ENCODE data around the gene SMTN.
"Not testable (repeated sequence)": the region's sequence is repeated elsewhere in the genome, so short reads cannot be mapped to it uniquely, and the experiment has no call there.

The SMTN gene

DNA sequence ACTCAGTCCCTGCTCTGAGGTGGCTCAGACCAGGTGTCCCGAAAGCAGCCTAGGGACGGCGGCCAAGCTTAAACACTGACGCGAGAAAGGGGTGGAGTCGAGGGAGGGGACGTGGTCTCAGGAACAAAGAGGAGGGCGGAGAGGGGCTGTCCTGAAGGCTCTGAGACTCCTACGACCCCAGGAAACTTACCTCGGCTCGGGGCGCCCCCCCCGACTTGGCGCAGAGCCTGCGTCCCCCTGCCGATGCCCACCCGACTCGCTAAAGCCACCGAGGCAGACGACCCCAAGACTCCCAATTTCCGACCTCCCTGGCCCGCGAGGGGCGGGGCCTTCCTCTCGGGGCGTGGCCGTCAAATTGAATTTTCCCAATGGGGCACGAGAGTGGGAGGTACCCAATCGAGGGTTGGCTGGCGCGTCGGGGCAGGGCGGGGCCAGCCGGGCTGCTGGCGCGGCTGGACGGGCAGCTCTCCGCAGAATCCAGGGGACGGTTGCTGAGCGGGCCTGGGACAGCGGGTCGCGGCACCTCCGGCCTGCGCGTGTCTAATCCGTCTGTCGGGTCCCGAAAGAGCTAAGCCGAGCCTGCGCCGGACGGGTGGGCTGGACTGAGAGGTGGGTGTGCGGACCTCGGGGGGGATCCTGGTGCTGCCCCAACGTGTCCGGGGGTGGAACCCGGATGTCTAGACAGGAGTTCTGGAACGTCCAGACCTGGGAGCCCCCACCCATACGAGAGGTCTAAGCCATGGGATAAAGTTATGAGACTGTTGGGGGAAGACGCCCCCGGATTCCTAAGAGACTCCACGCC lies at the start of gene SMTN:
SMTN (plus strand) TSS at position 471 of the 802 bp plus-strand sequence. CDS start 1,941 bp downstream, outside the sequence.
- peak; percentile 97 for DNase-seq

DNA sequence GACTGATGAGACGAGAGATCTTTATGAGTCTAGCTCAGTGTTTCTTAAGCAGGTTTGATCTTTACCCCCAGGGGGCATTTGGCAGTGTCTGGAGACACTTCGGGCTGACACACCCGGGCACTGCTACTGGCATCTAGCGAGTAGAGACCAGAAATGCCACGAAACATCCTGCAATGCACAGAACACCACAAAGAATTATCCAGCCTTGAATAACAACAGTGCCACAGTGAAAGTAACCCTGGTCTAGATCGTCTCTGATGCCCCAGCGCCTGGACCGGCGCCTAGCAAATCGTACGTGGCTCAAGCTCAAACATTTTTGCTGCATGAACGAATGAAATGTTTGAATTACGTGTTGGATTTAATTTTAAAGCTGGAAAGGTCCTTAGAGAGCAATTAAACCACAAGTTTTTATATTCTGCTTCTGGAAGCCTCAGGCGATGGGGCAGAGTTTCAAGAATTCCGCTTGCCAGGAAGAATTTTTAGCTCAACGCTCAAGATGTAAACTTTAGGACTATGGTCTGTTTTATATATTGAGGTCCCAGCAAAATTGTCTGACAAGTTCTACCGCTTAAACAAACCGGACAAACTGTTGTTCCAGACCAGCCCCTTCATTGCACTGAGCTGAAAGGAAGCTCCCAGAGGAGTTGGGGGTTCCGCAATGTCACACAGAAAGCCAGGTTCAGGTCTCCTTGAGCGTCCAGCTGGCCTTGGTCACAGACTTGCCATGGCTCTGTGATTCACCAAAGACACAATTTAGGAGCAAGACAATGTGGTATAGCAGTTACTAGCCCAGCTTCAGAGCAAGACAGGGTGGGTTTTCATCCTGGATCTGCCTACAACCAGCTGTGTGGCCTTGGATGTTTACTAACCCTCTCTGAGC lies 44.2 kb upstream of the SMTN start:
- no peak for DNase-seq

DNA sequence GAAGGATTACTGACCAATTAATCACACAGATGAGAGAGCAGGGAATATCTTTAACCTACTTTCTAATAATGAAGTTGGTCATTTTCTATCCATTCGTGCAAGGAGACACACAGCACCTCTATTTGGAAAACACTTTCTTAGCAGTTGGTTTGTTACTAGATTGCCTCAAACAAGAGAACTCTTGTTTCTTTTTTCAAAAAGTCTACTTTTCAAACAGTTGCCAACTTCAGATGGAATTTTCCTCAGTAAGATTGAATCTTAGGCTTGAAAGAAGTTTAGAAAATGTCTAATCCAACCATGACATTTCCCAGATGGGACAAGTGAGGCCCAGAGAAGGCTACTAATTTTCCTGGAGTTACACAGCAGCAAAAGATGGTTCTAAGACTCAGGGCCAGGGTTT lies 42.4 kb upstream of the SMTN start:
- DNase-seq: no peak

DNA sequence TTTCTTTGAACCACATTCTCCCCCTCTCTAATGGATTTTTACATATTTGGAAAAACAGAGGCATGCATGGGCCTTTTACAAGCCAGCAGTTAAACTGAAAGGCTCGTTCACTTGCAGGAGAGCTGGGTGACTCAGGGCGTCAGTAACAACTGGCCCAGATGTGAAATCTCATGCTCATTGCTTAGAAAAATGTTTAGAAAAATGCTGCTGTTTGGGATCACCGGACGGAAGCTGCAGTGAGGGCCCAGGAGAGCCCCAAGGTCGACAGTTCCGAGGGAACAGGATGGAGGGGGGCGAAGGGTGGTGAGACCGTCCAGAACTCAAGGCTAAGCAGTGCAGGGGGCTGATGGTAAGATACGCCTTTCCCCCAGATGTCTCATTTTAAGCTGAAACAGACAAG lies 41.7 kb upstream of the SMTN start:
- DNase-seq: no peak

DNA sequence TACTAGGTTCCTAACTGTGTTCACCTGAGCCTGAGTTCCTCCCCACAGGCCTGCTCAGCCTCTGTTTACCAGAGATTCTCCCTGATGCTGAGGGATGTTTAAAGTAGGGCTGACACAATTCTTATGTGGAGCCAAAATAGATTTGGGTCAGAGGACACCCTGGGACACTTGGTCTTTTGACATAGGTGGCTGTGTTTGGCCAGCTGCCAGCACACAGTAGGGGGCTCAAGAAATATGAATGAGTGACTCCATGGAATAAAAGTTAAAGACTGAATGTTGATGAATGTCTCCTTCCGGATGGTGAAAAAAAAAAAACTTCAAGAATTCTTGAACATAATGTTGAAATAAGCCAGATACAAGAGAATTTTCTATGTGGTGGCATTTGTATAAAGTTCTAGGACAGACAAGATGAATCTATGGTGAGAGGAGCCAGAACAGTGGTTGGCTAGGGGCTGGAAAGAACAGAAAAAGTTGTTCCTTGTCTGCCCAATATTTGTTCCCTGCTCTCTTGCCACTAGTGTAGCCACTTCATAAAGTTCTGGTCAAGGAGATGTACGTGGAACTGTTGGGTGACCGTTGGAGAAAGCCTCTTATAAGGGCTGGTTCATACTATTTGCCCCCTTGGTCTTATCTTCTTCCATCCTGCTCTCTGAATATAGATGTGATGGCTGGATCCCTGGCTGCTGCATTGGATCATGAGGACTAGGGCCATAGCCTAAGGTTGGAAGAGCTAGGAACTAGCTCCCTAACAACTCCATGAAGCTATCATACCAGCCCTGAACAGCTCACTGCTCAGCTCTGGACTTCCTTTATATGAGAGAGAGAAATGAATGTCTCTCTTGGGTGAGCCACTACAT lies 40.3 kb upstream of the SMTN start:
- DNase-seq: no peak

DNA sequence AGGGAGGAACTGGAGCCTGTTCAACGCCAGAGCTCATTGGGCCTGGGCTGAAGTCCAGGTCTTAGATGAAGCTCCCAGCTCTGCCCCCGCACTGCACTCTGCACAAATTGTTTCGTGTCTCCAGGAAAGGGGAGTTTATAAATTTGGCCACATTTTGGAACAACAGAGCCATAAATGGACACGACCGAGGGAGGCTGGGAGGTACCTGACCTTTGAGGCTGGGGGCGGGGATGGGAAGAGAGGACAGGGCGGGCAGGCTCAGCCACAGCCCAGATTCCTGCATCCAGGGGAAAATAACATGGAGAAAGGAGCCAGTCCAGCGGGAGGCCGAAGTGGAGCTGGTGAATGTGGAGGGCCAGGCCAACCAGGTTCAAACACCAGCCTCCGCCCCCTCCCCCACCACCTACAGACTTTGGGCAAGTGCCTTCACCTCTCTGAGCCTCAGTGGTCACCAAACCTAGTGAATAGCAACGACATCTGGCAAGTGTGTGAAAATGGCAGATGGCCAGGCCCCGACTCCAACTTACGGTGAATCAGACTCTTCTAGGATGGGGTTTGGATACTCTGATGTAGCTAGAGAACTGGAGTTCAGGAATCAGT lies 36.8 kb upstream of the SMTN start:
- DNase-seq: no peak

DNA sequence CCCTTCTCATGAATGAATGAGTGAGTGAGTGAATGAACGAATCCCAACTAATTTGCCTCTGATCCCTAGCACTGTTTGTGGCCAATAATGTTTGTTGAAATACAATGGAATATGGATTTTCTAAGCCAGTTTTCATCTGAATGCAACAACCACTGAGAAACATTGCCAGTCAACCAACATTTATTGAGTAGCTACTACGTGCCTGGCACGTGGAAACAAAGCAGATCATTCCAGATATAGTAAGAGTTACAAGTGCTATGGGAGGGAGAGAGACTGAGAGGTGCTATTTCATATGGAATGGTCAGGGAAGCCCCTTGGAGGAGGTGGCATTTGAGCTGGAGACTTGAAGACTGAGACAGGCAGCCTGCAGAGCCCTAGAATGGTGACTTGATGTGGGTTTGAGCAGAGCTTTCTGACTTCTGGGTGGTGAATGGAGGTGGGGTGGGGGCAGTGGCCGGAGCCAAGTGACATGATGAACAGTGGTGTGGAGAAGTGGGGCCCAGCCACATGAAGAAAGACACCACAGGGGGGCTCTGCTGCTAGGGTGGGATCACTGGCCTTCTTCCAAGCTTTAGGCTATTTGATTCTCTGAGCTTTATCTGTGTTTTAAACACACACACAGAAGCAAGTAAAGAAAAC lies 35.1 kb upstream of the SMTN start:
- no peak for DNase-seq

DNA sequence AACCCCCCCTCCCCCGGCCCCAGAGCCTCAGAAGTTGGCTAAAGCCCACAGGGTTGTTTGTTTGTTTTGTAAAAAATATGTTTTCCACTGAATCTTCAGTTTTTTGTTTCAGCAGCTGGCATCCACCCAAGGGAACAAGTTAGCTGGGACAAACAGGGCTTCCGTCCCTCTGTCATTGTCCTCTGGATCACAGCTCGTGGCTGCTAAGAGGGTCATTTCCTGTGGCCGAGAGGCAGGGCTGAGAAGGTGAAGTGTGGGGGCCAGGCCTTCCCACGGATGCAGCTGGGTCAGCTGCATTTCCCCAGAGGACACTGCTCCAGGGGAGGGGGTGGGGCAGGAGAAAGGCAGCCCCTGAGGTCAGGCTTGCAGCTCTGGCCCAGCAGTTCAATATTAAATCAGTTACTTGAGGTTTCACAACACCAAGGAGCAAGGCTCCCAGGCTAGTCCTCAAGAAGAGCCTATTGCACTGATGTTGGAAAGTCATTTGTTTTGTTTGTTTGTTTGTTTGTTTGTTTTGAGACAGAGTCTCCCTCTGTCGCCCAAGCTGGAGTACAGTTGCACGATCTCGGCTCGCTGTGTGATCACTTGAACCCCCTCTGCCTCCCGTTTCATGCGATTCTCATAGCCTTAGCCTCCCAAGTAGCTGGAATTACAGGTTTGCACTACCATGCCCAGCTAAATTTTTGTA lies 34.4 kb upstream of the SMTN start:
- peak; percentile 36 for DNase-seq

DNA sequence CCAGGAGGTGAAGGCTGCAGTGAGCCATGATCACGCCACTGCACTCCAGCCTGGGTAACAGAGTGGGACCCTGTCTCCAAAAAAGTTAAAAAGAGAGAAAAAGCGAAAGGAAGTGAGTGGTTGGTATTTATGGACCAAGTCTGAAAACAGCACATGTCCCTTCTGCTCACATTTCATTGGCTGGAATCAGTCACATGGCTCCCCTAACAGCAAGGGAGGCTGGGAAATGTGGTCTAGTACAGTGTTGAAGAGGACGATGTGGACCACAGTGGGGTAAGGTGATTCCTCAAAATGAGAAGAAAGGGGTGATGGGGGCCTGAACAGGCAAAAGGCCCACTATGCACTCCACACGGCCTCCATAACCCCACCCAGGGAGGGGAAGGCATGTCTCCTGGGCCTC lies 32.5 kb upstream of the SMTN start:
- DNase-seq: no peak

DNA sequence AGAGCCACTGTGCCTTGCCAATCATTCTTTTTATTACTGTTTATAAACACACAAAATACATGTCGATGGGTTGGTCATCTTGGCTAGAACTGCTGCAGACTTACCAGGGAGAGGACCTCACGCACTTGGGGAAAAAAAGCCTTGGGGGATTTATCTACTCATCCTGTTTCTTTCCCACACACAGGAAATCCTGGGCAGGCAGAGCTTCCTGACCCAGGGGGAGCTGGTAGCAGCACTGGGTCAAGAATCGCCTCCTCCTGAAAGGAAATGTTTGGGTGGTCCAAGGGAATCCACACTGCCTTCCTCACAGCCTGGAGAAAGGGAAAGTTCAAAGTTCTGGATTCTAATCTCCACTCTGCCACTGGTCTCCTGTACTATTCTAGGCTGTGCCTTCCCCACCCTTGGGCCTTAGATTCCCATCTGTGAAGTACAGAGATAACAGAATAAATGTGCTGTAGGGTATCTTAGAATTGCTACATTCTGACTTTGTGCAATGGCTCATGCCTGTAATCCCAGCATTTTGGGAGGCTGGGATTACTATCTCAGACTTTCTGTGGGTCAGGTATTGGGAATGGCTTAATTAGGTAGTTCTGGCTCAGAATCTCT lies 31.2 kb upstream of the SMTN start:
- no peak for DNase-seq

DNA sequence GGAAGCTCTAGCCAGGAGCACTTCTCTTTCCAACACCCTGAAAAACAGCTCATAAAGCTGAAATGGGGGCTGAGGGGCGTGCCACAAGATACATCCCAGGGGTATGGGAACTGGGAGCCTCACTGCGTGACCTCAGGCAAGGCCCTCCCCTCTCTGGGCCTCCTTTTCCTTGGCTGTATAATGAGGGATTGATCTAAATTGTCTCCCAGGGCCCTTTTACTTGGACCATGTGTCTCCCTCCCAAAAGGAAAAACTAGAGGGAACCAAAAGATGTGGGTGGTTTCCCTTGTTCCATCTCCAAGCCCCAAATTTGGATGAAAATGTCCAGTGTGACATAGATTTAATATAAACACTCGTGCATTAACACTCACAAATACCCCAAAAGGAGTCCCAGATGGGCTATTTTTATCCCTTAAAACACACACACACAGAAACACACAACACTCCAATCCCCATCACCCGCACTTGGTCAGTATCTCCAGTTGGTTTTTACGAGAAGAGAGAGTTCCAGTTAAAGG lies 25.9 kb upstream of the SMTN start:
- no peak for DNase-seq

DNA sequence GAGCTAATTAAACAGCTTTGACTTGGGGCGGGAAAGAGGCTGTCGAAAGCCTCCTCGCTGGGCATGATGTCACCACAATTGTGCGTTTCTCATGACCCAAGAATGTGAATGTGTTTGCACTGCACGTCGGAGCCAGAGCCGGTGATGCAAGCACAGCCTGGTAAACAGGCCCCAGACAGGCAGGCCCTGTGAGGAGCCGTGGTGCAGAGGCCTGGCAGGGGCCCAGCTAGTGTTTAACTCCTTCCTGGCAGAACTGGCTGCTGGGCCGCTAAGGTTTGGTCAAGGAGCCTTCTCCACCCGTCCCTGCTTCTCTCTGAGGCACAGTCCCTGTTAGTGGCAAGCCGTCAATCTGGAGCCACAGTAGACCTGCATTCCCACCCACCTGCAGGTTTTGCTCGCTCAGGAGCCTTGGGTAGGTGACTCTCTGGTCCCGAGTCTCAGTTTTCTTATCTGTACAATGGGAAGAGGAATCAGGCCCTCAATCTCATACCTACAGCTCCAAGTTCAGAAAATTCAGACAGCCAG lies 25.4 kb upstream of the SMTN start:
- DNase-seq: peak; percentile 46

DNA sequence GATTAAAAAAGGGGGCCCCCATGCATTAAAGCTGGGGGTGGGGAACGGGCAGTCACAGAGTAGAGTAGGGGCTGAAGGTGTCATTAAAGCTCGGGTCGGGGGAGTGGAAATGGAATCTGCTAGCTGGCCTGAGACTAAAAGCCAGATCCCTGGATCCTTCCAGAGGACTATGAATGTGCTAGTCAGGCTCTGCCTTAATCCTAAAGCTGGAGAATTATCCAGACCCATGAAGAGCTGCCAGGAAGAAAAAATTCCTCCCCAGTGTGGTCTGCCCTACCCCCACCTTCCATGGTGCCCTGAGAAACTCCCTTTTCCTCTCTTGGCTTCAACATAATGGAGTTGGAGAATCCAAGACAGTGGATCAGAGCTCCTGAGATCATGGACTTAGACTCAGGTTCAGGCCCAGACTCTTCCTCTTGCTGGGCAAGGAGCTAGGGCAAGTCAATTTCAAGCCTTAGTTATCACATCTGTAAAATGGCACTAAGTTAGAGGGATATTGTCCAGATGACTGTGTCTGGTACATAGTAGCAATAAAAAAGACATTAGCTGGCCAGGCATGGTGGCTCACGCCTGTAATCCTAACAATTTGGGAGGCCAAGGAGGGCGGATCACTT lies 24.0 kb upstream of the SMTN start:
- no peak for DNase-seq

DNA sequence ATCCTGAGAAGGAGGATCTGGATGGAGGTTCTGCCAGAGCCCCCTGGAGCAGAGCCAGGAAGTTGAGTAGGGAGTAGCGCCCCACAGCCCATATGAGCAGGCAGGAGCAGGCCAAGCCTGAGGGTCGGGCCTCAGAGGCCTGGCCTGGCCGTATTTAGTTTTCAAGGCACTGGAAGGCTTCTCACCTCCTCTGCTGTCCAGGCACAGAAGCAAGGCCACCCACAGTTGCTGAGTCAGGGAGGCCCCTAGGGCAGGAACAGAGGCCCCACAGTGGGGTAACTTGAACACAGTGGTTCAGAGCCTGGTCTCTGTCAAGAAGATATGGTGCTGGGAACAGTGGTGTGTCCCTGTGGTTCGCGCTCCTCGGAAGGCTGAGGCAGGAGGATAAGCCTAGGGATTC lies 21.5 kb upstream of the SMTN start:
- not testable (repeated sequence) for DNase-seq

DNA sequence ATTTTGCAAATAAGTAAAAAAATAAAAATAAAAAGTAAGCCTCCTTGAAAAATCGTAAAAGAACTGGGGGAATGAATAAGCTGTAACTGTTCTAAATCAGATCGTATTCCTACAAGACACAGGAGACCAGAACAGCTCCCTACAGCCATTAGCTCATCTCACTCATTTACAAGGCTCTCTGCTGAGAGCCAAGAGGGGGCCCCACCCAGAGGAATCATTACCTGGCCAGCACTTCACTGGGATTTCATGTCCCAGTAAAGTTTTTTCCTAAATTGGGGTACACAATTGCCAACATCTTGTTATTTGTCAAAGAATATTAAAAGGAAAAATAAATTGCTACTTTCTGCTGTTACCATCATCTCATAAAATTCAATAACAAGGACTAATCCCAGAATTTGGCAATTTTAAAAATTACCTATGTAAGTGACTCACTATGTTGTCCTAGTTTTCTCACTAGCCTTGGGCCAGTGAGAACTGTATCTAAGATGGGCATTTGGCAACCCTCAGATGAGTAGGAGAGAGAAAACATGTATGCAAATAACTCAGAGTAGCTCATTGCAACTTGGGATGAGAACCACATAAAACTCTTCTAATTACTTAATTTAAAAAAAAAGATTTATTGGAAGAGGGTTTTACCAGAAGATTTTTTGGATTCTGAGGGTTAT lies 18.4 kb upstream of the SMTN start:
- no peak for DNase-seq

DNA sequence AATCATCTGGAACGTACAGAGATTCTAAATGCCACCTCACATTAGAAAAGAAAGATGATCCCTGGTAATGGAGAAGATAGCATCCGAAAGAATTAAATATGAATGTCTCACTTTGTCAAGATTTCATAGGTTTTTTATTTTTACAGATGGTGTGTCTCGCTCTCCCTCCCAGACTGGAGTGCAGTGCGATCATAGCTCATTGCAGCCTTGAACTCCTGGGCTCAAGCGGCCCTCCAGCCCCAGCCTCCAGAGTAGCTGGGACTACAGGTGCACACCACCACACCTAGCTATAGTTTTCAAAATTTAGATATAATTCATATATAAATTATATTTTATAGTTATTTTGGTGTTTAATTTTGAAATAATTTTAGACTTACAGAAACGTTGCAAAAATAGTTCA lies 16.7 kb upstream of the SMTN start:
- DNase-seq: no peak

DNA sequence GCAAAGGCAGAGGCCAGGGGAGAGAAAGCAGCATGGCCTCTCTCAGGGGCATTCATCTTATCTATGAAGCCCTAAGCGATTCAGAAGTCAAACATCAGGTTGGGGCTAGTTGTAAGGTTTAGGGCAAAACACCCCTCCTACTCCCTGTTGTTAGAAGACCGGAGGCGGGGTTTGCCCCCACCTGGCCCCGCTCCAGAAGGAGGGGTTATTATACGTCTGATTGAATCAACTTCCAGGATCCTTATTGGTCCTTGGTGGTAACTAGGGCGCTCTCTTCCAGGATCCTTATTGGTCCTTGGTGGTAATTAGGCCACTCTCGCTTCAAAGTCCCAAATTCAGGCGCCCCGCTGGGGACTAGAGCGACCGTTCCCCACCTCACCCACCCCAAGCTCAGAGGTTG lies 12.1 kb upstream of the SMTN start:
- DNase-seq: no peak

DNA sequence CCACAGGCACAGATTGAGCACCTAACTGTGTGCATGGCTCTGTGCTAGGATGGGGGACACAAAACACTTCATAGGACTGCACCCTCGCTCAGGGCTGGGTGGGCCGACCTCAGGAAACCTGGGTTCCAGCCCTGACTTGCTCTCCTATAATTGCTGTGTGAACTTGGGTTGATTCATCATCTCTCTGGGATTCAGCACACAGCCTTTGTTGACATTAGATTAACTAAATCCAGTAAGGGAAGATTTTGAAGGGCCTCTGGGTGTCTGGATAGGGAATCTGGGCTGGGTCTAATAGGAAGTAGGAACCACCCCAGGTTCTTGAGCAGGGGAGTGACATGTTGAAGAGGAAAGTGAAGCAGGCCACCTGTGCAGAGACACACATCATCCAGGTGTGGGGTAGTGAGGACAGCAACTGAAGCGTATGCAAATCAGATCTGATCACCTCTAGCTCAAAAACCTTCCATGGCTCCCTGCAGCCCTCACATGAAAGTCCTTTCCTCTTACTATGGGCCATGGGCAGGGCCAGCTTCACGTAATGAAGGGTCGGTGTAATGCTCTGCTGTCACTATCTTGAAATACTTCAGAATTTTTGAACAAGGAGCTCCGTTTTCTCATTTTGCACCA lies 11.3 kb upstream of the SMTN start:
- DNase-seq: not testable (repeated sequence)

DNA sequence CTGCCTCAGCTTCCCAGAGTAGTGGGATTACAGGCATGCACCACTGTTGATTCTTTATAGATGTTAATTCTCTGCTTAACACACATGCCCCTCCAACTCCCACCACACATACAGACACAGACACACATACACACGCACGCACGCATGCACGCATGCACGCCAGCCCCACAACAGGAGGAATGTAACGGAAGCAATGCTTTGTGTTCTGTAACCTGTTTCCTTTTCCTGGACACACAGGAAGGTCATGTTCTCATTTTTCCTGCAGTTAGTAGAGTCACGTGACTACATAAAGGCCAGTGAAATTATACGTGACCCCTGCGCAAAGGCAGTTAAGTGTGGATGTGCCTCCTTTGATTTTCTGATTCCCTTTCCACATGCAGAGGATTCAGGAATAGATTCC lies 8.0 kb upstream of the SMTN start:
- DNase-seq: not testable (repeated sequence)

Measured in retina (tissue), 1 donor.